ENCODE results near the gene PRR33.

GRCh38 chr11:1924646-1925372 lies 33.1 kb upstream of the PRR33 start:
- TF ChIP-seq FOSL1 (IDR thresholded peaks at IDR 0.05; ENCODE audit: low read depth), result no peak
- no peak for TF ChIP-seq YY1 (IDR thresholded peaks at IDR 0.05; ENCODE audit: extremely low read depth, insufficient replicate concordance, low read depth, low read length)
- no peak for TF ChIP-seq CEBPB (IDR thresholded peaks at IDR 0.05; ENCODE audit: low read depth)
- no peak for TF ChIP-seq EZH2 (IDR thresholded peaks at IDR 0.05)
- no peak for TF ChIP-seq CTCF (IDR thresholded peaks at IDR 0.05 in 2 of 3, conservative IDR thresholded peaks at IDR 0.05 in 1 of 3; ENCODE audit: borderline replicate concordance in 1 of 3, insufficient read depth in 1 of 3, low read depth in 2 of 3, low read length in 2 of 3)
- no peak for TF ChIP-seq EZH2phosphoT487 (IDR thresholded peaks at IDR 0.05; ENCODE audit: borderline replicate concordance)
- TF ChIP-seq EGR1 (IDR thresholded peaks at IDR 0.05; ENCODE audit: low read depth), result no peak
- TF ChIP-seq POLR2A (IDR thresholded peaks at IDR 0.05; ENCODE audit: borderline replicate concordance, extremely low read depth, insufficient read depth, insufficient read length), result no peak
- no peak for TF ChIP-seq POLR2AphosphoS5 (IDR thresholded peaks at IDR 0.05; ENCODE audit: low read depth, low read length)
